NCI-H748 treated with DMSO at 0.1 percent for 48 hours (cell line): Measurements from ENCODE around the gene FBP2.

ENCODE experiments used
- DNase-seq: peaks from one replicate; lab custom pipeline; 2025; lab: John Stamatoyannopoulos, UW

FBP2 gene

GRCh38 chr9:94593459-94594345, at the start of gene FBP2:
FBP2 (minus strand) TSS chr9:94593824; CDS start chr9:94593726, 98 bp downstream.
- DNase-seq, result no peak

- no peak for DNase-seq
These were observed 49.6 kb upstream of the FBP2 start for GRCh38 chr9:94643176-94643575.

- no peak for DNase-seq
These were observed 48.9 kb upstream of the FBP2 start for GRCh38 chr9:94642501-94642900.

- DNase-seq, result no peak
These were observed 46.4 kb upstream of the FBP2 start for GRCh38 chr9:94639999-94640376.

- DNase-seq, result no peak
These were observed 45.7 kb upstream of the FBP2 start, which contains the start of gene FBP1 for GRCh38 chr9:94639061-94639998. FBP1 (minus strand) TSS chr9:94639518; CDS start chr9:94639310, 208 bp downstream.

- no peak for DNase-seq
These were observed 44.9 kb upstream of the FBP2 start for GRCh38 chr9:94638335-94639060.

GRCh38 chr9:94632737-94633136, 39.1 kb upstream of the FBP2 start:
- no peak for DNase-seq

- DNase-seq, result no peak
These were observed 38.0 kb upstream of the FBP2 start for GRCh38 chr9:94631599-94631998.

GRCh38 chr9:94630833-94631232, 37.2 kb upstream of the FBP2 start:
- no peak for DNase-seq

- no peak for DNase-seq
These were observed 36.7 kb upstream of the FBP2 start for GRCh38 chr9:94630281-94630680.

- no peak for DNase-seq
These were observed 33.7 kb upstream of the FBP2 start for GRCh38 chr9:94627287-94627686.

- DNase-seq, result no peak
These were observed 32.2 kb upstream of the FBP2 start for GRCh38 chr9:94625835-94626234.

GRCh38 chr9:94624629-94625028, 31.0 kb upstream of the FBP2 start:
- DNase-seq, result no peak

GRCh38 chr9:94623253-94623652, 29.6 kb upstream of the FBP2 start:
- DNase-seq, result no peak

- no peak for DNase-seq
These were observed 28.6 kb upstream of the FBP2 start for GRCh38 chr9:94622087-94622800.

GRCh38 chr9:94619026-94619425, 25.4 kb upstream of the FBP2 start:
- no peak for DNase-seq

GRCh38 chr9:94613003-94613402, 19.4 kb upstream of the FBP2 start:
- DNase-seq, result no peak

- DNase-seq, result no peak
These were observed 18.4 kb upstream of the FBP2 start for GRCh38 chr9:94612071-94612470.

GRCh38 chr9:94611638-94612068, 18.0 kb upstream of the FBP2 start:
- DNase-seq, result no peak

- no peak for DNase-seq
These were observed 16.6 kb upstream of the FBP2 start for GRCh38 chr9:94610181-94610606.

- DNase-seq, result no peak
These were observed 13.7 kb upstream of the FBP2 start for GRCh38 chr9:94607423-94607691.
